ENCODE results near the gene KPTN. TPM values are rescaled to one million over a fixed set of nuclear protein-coding genes. Genes with fewer than 3 reads are reported as not detected.

The KPTN gene
- total and polyA plus RNA-seq, 2 of the 13 experiments (the other 11 are each of a cell fraction or from before 2014, with no cell fraction given) = 9.1 to 13.3 TPM

GRCh38 chr19:47471733-47472457 is 12.1 kb downstream of the KPTN start, which contains the start of gene SLC8A2 (continued):
- TF ChIP-seq HNRNPK (IDR thresholded peaks at IDR 0.05; ENCODE audit: low read depth, low read length, poor library complexity, severe bottlenecking) (no peak), ZNF687 (CRISPR knock-in tag; IDR thresholded peaks at IDR 0.05) (peak; percentile 46), E2F1 (CRISPR knock-in tag; IDR thresholded peaks at IDR 0.05) (no peak), MEIS2 (CRISPR knock-in tag; IDR thresholded peaks at IDR 0.05) (no peak), XRCC5 (optimal IDR thresholded peaks at IDR 0.05; ENCODE audit: low read length) (no peak), HNRNPLL (IDR thresholded peaks at IDR 0.05; ENCODE audit: low read depth, low read length, poor library complexity, severe bottlenecking) (no peak), ISL2 (CRISPR knock-in tag; IDR thresholded peaks at IDR 0.05) (no peak), ZNF746 (CRISPR knock-in tag; IDR thresholded peaks at IDR 0.05) (peak; percentile 55; the same call in 1 of the 2 replicates), GZF1 (CRISPR knock-in tag; IDR thresholded peaks at IDR 0.05) (no peak), ZKSCAN8 (CRISPR knock-in tag; IDR thresholded peaks at IDR 0.05; ENCODE audit: borderline replicate concordance) (no peak), PPARG (CRISPR knock-in tag; conservative IDR thresholded peaks at IDR 0.05) (no peak), DDIT3 (CRISPR knock-in tag; IDR thresholded peaks at IDR 0.05) (no peak), ZNF891 (CRISPR knock-in tag; IDR thresholded peaks at IDR 0.05) (no peak), REST (IDR thresholded peaks at IDR 0.05; ENCODE audit: borderline replicate concordance in 1 of 2, low read depth in 1 of 2, low read length in 2 of 2) (peak; percentile 83 to 95), ZSCAN25 (CRISPR knock-in tag; IDR thresholded peaks at IDR 0.05) (peak; percentile 80), MBNL3 (CRISPR knock-in tag; conservative IDR thresholded peaks at IDR 0.05) (no peak), ZNF674 (CRISPR knock-in tag; IDR thresholded peaks at IDR 0.05; ENCODE audit: low read depth) (no peak), KDM5B (CRISPR knock-in tag; IDR thresholded peaks at IDR 0.05; ENCODE audit: borderline replicate concordance) (peak; percentile 38; the same call in 1 of the 2 replicates), SYNCRIP (IDR thresholded peaks at IDR 0.05; ENCODE audit: insufficient read depth, low read depth, low read length) (no peak), ZNF563 (CRISPR knock-in tag; IDR thresholded peaks at IDR 0.05) (peak; percentile 54; the same call in 1 of the 2 replicates), WIZ (CRISPR knock-in tag; IDR thresholded peaks at IDR 0.05) (peak; percentile 74; the same call in 1 of the 2 replicates)
